PC-9 (cell line): ENCODE measurements around the gene USP7.

ENCODE experiments used
- CTCF ChIP-seq: fragments of 200-600 bp; sonication (generic); conservative IDR thresholded peaks from 2 replicates; pipeline ENCODE4 v1.6.1; 2017; ENCODE audit warnings: mixed run types, antibody characterized with exemption, mild to moderate bottlenecking, moderate library complexity
- EZH2 ChIP-seq: fragments of 200-600 bp; sonication (generic); IDR thresholded peaks from 2 replicates; pipeline ENCODE4 v1.8.0; 2017; ENCODE audit warnings: antibody characterized with exemption, low read depth

GRCh38 chr16:8855972-8856371, 107.7 kb downstream of the USP7 start:
- TF ChIP-seq CTCF (no peak), EZH2 (no peak)
